ENCODE data around the gene SLC16A13. TPM values are rescaled to one million over a fixed set of nuclear protein-coding genes. Genes with fewer than 3 reads are reported as not detected.

The SLC16A13 gene
- total RNA-seq, 1 donor from 2014 or later, result 10.1 TPM

Other genes with a start within 250 kb of the SLC16A13 start
- gene TEKT1, start 204.3 kb upstream of the SLC16A13 start, total RNA-seq, result not detected
- 0.17 TPM for gene ALOX12, start 40.0 kb upstream of the SLC16A13 start, total RNA-seq
- gene RNASEK, start 23.4 kb upstream of the SLC16A13 start, total RNA-seq, result 284 TPM
- 42.6 TPM for gene BCL6B, start 13.0 kb upstream of the SLC16A13 start, total RNA-seq
- gene SLC16A11, start 8.1 kb downstream of the SLC16A13 start, total RNA-seq, result 6.8 TPM
- gene CLEC10A, start 44.2 kb downstream of the SLC16A13 start, total RNA-seq, result 12.6 TPM
- gene ASGR2, start 78.8 kb downstream of the SLC16A13 start, total RNA-seq, result 1.3 TPM
- 4.3 TPM for gene ASGR1, start 143.4 kb downstream of the SLC16A13 start, total RNA-seq
- gene DLG4, start 183.8 kb downstream of the SLC16A13 start, total RNA-seq, result 30.7 TPM
- gene ACADVL, start 183.9 kb downstream of the SLC16A13 start, total RNA-seq, result 544 TPM
- 41.0 TPM for gene DVL2, start 198.5 kb downstream of the SLC16A13 start, total RNA-seq
- 36.9 TPM for gene PHF23, start 203.4 kb downstream of the SLC16A13 start, total RNA-seq
- gene GABARAP, start 206.4 kb downstream of the SLC16A13 start, total RNA-seq, result 547 TPM
- 141 TPM for gene CTDNEP1, start 215.7 kb downstream of the SLC16A13 start, total RNA-seq
- 35.0 TPM for gene ELP5, start 216.2 kb downstream of the SLC16A13 start, total RNA-seq
- 117 TPM for gene CLDN7, start 226.5 kb downstream of the SLC16A13 start, total RNA-seq
- 1.6 TPM for gene SLC2A4, start 245.7 kb downstream of the SLC16A13 start, total RNA-seq

All from upper lobe of right lung (tissue), 1 donor.